ENCODE data around the gene MYOZ3. TPM values are rescaled to one million over a fixed set of nuclear protein-coding genes. Genes with fewer than 3 reads are reported as not detected.

MYOZ3 gene
- total RNA-seq, 1 donor from 2014 or later, result 6.1 TPM

- Mint-ChIP-seq H3K9me3 (no peaks in the 10 kb centered on the region), H3K36me3 (peaks cover 4% of the 10 kb centered on the region)
- no peak for DNase-seq (ENCODE audit: extremely low spot score, unreplicated experiment)
Observed at GRCh38 chr5:150619359-150620230, 41.5 kb upstream of the MYOZ3 start.

GRCh38 chr5:150621301-150621700 is 39.8 kb upstream of the MYOZ3 start:
- Mint-ChIP-seq H3K27me3 (peaks cover 16% of the 10 kb centered on the region), H3K4me1 (ENCODE audit: unreplicated experiment) (peaks cover 48% of the 10 kb centered on the region), H3K27ac (no peak overlapping the region), H3K9me3 (no peaks in the 10 kb centered on the region), H3K36me3 (peaks cover 4% of the 10 kb centered on the region), H3K4me3 (no peak overlapping the region)
- DNase-seq (ENCODE audit: extremely low spot score, unreplicated experiment), result no peak
- TF ChIP-seq CTCF (conservative IDR thresholded peaks at IDR 0.05), result no peak

More at GRCh38 chr5:150619359-150620230, 41.5 kb upstream of the MYOZ3 start:
- no peak for TF ChIP-seq CTCF (conservative IDR thresholded peaks at IDR 0.05)
- Mint-ChIP-seq H3K4me1 (ENCODE audit: unreplicated experiment) (peaks cover 60% of the 10 kb centered on the region), H3K27ac (peak overlapping the region; percentile 25), H3K27me3 (peaks cover 18% of the 10 kb centered on the region), H3K4me3 (no peak overlapping the region)

- peaks cover 4% of the 10 kb centered on the region for H3K36me3 Mint-ChIP-seq
- no peak overlapping the region for H3K4me3 Mint-ChIP-seq
- no peaks in the 10 kb centered on the region for H3K9me3 Mint-ChIP-seq
- no peak for TF ChIP-seq CTCF (conservative IDR thresholded peaks at IDR 0.05)
- no peak for DNase-seq (ENCODE audit: extremely low spot score, unreplicated experiment)
- H3K27me3 Mint-ChIP-seq, result peaks cover 13% of the 10 kb centered on the region
- peaks cover 44% of the 10 kb centered on the region for H3K4me1 Mint-ChIP-seq (ENCODE audit: unreplicated experiment)
- no peak overlapping the region for H3K27ac Mint-ChIP-seq
Observed at GRCh38 chr5:150622157-150622556, 38.9 kb upstream of the MYOZ3 start.

GRCh38 chr5:150623152-150623877 is 37.7 kb upstream of the MYOZ3 start:
- H3K27ac Mint-ChIP-seq, result peak overlapping the region; percentile 0
- H3K36me3 Mint-ChIP-seq, result peaks cover 4% of the 10 kb centered on the region
- peaks cover 18% of the 10 kb centered on the region for H3K27me3 Mint-ChIP-seq
- H3K4me1 Mint-ChIP-seq (ENCODE audit: unreplicated experiment), result peaks cover 44% of the 10 kb centered on the region
- no peaks in the 10 kb centered on the region for H3K9me3 Mint-ChIP-seq
- DNase-seq (ENCODE audit: extremely low spot score, unreplicated experiment), result no peak
- peak overlapping the region; percentile 89 for H3K4me3 Mint-ChIP-seq
- TF ChIP-seq CTCF (conservative IDR thresholded peaks at IDR 0.05), result no peak

- DNase-seq (ENCODE audit: extremely low spot score, unreplicated experiment), result no peak
- peaks cover 18% of the 10 kb centered on the region for H3K27me3 Mint-ChIP-seq
- peaks cover 4% of the 10 kb centered on the region for H3K36me3 Mint-ChIP-seq
- H3K27ac Mint-ChIP-seq, result peak overlapping the region; percentile 56
- no peak for TF ChIP-seq CTCF (conservative IDR thresholded peaks at IDR 0.05)
- H3K9me3 Mint-ChIP-seq, result no peaks in the 10 kb centered on the region
- H3K4me3 Mint-ChIP-seq, result peak overlapping the region; percentile 89
- peaks cover 42% of the 10 kb centered on the region for H3K4me1 Mint-ChIP-seq (ENCODE audit: unreplicated experiment)
Observed at GRCh38 chr5:150623878-150624216, 37.2 kb upstream of the MYOZ3 start.

Measured in type B pancreatic cell (in vitro differentiated cells).